SH-SY5Y (cell line): ENCODE measurements around the gene XAGE3.
"Not testable (repeated sequence)": the region's sequence is repeated elsewhere in the genome, so short reads cannot be mapped to it uniquely, and the experiment has no call there.

Source experiments
- GATA2 ChIP-seq: IDR thresholded peaks from 2 replicates; pipeline ENCODE4 v1.6.1; 2011; ENCODE audit warnings: mild to moderate bottlenecking, low read depth, low read length
- GATA3 ChIP-seq: IDR thresholded peaks from 2 replicates; pipeline ENCODE4 v1.6.1; 2011; ENCODE audit warnings: low read depth, mild to moderate bottlenecking, low read length, moderate library complexity

The XAGE3 gene, protein sequence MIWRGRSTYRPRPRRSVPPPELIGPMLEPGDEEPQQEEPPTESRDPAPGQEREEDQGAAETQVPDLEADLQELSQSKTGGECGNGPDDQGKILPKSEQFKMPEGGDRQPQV

DNA sequence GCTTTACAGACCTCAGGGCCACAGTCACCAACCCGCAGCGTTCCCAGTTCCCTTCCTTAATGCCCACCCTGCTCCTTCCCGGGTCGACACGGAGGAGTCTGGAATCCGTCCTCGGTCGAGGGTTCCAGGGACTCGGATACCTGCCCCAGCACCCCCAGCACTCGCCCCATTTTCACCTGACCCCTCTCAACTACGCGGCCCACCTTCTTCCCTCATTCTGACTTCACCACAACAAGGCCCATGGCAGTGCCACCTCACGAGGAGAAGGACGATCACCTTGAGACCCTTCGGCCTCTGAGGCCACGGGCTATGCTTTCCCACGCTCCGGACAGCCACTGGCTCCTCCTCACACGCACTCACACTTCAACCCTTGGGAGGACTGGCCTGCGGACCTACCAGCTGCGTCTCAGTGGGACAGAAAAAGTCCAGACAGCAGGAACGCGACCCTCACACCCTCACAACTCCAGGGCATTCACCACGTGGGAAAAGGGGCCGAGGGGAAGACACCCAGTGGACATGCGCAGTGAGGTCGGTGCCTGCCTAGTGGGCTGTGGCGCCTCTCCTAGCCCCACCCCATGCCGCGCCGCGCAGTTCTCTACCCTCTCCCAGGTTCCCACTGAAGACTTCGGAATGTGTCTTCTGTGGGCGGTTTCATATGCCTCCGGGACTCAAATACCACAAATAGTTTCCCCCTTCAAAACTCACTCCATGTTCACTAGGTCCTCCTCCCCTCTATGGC, at the start of gene XAGE3:
Gene XAGE3, minus strand, starts transcription at position 474 of the 739 bp plus-strand sequence. CDS start 950 bp downstream, outside the sequence.
- TF ChIP-seq GATA3, result no peak
- no peak for TF ChIP-seq GATA2

DNA sequence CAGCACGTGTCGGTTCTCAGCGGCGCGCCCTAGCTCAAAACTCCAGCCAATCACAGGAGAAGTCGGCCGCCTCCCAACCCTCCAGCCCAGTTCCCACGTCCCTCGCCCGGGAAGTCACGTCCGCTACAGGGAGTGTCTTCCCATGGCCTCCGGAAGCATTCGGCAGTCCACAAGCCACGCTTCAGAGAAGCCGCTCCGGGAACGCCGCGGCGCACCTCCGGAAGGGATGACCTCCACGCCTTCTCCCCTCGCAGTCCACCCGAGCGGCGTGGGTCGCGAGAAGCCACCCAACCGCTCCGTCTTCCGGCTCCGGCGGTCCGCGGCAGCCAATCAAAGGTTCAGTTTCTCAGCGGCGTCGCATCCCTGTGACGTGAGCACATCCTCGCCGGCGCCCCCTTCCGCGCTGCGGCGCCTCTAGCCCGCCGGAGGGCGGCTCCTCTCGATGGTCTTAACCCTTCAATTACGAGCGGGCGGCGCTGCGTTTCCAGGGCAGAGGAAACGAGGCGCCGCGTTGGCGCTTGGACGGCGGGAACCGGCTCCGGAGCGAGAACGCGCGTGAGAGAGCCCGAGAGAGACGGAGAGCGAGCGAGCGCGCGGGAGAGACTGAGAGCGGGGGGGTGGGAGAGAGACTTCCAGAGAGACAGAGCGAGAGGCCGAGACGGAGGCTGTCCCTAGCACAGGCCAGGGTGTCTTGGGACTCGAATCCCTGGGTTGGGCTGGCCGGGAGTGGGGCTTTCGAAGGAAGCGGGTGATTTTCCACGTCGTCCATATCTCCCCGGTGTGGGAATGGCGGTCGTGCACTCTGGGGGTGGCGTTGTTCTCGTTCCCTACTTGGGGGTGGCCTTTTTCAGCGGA, 29.2 kb upstream of the XAGE3 start, which contains the start of gene FAM156B:
Gene FAM156B, plus strand, starts transcription at position 476 of the 855 bp plus-strand sequence. CDS start 9,896 bp downstream, outside the sequence.
- TF ChIP-seq GATA3, GATA2: not testable (repeated sequence)

DNA sequence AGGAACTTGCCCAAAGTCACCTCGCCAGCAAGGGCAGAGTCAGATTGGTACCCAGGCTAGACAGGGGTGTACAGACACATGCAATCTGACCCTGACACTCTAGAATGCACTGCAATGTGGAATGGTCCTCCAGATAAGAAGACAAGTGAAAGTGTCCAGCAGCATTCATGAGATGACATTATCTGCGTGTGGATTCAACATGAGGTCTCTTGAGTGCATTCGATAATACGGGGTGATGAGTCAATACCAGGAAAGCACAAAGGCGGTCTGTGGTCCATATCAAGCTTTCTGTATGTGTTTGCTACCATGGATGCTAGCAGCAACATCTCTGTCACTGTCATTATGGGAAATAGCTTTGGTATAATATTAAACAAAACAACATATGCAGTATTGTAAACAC, 6.8 kb upstream of the XAGE3 start:
- TF ChIP-seq GATA3 (no peak), GATA2 (no peak)

DNA sequence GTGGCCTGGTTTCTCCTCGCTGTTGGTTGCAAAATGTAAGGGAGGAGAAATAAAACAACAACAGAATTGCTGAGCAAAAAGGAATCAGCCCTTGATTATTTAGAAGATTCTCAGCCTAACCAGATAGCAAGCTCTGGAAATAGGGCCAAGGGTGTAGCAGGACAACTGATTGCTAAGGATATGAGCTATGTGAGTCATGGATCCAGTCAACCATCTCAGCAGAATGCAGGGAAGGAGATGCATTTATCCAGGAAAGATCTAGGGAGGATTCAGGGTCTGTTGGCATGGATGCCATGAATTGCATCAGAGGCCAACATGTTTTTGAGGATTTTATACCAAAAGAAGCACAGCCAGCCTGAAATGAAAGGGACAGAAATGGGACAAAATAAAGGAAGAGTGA, 2.2 kb upstream of the XAGE3 start:
- TF ChIP-seq GATA3 (no peak), GATA2 (no peak)

DNA sequence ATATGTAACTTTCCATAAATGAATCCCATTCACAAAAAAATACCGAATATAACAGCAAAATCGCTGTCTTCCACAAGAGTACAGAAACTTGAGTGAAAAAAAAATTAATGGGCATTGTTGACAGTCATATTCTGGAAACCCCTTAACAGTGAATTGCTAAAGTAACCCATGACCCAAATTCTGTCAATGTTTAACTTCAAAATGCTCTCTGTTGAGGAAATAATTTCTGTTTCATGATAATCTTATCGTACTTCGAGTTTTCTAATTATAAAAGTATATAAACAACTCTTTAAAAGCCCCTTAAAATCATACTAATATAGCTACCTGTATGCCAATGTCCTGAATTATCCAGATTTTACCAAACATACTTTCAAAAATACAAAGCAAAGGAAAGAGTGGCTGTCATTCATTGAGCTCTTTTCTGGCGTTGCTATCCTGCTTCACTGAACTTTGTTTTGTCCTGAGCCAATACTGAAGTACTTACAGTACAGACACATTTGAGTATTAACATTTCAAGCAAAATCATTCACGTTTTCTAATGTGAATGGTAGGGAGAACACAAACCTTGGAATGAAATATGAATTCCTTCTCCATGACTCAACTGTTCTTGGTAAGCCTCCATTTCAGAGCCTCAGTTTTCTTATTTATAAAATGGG, 2.4 kb downstream of the XAGE3 start:
- TF ChIP-seq GATA2 (no peak), GATA3 (no peak)

DNA sequence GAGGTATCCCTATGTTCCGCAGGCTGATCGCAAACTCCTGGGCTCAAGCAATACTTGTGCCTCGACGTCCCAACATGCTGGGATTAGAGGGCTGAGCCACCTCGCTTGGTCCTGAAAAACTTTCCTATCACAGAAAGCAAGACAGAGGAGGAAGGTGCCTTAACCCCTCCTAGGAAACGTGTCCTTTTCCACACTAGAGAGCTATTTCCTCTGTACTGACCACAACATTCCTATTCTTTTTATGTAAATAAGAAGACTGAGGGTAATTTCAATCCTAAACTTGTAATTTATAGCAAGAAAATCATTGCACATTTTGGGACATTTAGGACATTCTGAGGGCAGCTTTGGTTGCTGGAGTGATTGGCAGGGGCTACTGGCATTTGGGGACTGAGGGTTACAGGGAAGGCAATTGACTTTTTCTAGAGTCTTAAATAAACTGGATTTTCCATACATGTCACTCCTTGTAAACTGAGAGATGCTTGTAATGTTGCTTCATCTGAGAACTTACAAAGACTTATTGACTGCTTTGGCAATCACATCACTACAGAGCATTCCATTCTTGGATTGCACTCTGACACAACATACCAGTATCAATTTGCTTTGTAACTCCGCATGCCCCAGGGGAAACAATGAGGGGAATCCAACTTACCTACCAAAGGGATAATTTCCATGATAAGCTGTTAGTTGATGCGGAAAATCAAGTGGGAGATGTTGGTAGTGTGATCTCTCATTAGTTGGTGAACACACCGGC, 15.6 kb downstream of the XAGE3 start:
- TF ChIP-seq GATA2 (no peak), GATA3 (no peak)

DNA sequence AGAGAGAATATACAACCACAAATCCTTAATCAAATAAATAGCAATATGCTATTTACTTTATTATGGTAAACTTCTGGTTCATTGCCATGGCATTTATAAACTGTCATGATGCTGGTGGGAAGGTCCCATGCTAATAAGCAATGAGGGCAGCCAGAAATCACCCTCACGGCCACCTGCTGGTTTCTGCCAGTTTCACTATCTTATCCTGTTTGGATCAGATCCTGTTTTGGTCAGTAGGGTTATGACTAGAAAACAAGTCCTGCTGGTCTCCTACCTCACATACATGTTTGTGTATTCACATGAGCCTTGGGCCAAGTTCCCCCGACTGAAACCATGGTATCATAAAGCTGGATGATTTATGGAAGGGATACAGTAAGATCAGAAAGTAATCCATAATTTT, 28.7 kb downstream of the XAGE3 start:
- TF ChIP-seq GATA3, result no peak
- no peak for TF ChIP-seq GATA2

DNA sequence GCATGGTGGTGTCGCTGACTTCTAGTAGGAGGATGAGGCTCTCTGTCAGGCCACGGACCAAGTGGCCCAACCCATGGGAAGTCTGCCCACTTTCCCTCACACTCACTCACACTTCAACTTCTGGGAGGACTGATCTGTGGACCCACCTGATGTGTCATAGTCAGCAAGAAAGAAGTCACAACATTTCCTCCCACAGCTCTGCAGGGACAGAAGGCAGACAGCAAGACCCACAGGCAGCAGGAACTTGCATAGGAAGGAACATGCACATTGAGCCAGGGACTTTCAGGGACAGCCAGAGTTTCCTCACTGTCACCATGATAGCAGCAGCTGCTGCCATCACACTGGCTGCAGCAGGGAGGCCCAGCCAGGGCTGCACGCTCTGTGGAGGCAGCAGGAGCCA, 37.3 kb downstream of the XAGE3 start:
- TF ChIP-seq GATA2 (no peak), GATA3 (no peak)

DNA sequence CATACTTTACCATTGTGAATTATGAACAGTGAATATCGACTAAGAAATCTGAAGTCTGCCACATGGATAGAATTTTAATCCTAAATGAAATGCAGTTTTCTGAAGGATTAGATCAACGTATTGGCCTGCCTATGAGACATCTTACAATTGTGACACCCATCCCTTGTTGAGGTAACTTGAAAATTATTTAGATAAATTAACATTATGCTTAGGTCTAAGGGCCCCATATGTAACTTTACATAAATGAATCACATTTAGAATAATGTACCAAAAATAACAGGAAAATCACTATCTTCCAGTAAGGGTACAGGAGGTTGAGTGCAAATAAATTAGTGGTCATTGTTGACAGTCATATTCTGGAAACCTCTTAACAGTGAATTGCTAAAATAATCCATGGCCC, 43.3 kb downstream of the XAGE3 start:
- TF ChIP-seq GATA3 (no peak), GATA2 (no peak)

DNA sequence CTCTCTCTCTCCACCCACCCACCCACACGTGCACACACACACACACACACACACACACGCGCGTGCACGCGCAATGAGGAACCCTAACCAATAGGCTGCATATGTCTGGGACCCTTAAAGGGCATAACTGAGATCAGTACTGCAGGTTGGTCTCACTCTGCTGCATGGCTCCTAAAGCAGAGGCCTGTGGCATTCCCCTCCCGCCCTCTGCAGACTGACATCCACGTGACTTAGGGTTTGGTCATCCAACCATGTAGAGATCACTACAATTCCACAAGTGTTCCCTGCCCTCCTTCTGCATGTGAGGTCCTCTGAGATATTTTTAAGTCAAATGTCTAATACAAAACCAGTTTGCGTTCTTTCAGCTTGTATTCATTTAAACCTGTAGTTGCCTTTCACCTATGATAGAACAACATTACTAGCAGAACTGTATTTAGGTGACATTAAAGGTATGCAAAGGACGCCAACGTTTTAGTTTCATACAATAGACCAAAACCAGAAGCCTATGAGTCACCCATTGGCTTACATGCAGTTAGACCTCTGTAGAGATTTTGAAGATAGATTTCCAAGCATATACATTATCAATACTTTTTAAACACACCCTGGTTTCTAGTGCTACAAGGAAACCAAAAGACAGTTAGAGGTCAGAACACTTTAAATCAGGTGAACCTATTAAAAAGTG, 46.7 kb downstream of the XAGE3 start:
- TF ChIP-seq GATA3 (no peak), GATA2 (no peak)

DNA sequence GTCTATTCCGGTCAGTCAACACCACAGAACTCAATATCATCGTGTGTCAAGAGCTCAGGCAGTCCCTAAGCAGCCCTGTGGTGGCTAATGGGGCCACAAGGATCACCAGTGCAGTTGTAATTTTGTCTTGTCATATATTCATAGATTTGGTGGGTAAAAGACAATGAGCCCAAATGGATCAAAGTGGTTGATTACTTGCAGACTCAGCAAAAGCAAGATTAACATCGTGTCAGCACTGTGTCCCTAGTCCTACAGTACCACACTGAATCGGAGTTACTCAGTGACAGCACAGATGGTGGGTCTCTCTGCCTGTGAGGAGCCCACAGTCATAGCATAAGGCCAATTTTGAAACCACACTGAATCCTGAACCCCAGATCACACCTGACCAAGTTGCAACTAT, 48.1 kb downstream of the XAGE3 start:
- TF ChIP-seq GATA3 (no peak), GATA2 (no peak)
